SK-N-SH (cell line): ENCODE measurements around the gene MAP2. TPM values are rescaled to one million over a fixed set of nuclear protein-coding genes. Genes with fewer than 3 reads are reported as not detected.

Experiments used
- CTCF ChIA-PET: fragments of 300-600, 350-600 bp; formaldehyde crosslinking; extraction: SDS; loops from one replicate; lab custom pipeline; 2021; lab: Yijun Ruan, JAX
- POLR2A ChIA-PET: fragments of 350-600 bp; sonication (Branson Sonifier 250); formaldehyde crosslinking; extraction: SDS; loops from one replicate; lab custom pipeline; 2020; ENCODE audit warnings: antibody characterized with exemption, inconsistent platforms; lab: Yijun Ruan, JAX
- DNase-seq: peaks from one replicate; pipeline ENCODE4 v3.0.0; 2012
- H2AFZ ChIP-seq: fragments of 200-600 bp; sonication (generic); 2 replicates; pipeline ENCODE4 v1.8.1; 2016; ENCODE audit warnings: antibody characterized with exemption, mild to moderate bottlenecking, low read depth
- H3F3A ChIP-seq: fragments of 200-600 bp; sonication (generic); replicated peaks from 2 replicates; pipeline ENCODE3; 2016; ENCODE audit warnings: antibody characterized with exemption, mild to moderate bottlenecking; ENCODE audit not compliant: insufficient read depth
- H3K27ac ChIP-seq, 2 experiments: fragments of 200-500 bp in 1 of 2; fragments of 200-600 bp in 1 of 2; sonication (Bioruptor generic) in 1 of 2; sonication (generic), shearing (Covaris generic) in 1 of 2; 2 replicates each; pipeline versions ENCODE4 v1.5.1 to v1.6.1; 2014 to 2016; ENCODE audit warnings: low read depth in 2 of 2, inconsistent platforms in 1 of 2, low read length in 1 of 2, mild to moderate bottlenecking in 1 of 2, mixed read lengths in 1 of 2
- H3K27me3 ChIP-seq: fragments of 200-600 bp; sonication (generic), shearing (Covaris generic); 2 replicates; pipeline ENCODE4 v1.6.1; 2016; ENCODE audit warnings: mixed run types; ENCODE audit not compliant: insufficient read depth
- H3K36me3 ChIP-seq, 2 experiments: fragments of 200-500 bp in 1 of 2; fragments of 200-600 bp in 1 of 2; sonication (Bioruptor generic) in 1 of 2; sonication (generic) in 1 of 2; replicated peaks in 1 of 2; 2 replicates each; pipeline versions ENCODE3 to v1.5.1; 2014 to 2016; ENCODE audit warnings: low read length in 1 of 2, mild to moderate bottlenecking in 1 of 2; ENCODE audit not compliant: insufficient read depth in 2 of 2, control insufficient read depth in 1 of 2
- H3K4me1 ChIP-seq, 2 experiments: fragments of 200-500 bp in 1 of 2; fragments of 200-600 bp in 1 of 2; sonication (Bioruptor generic) in 1 of 2; sonication (generic), shearing (Covaris generic) in 1 of 2; 2 replicates each; pipeline versions ENCODE4 v1.5.1 to v1.6.1; 2014 to 2016; ENCODE audit warnings: low read depth in 1 of 2, low read length in 1 of 2, mixed run types in 1 of 2; ENCODE audit not compliant: insufficient read depth in 2 of 2, control insufficient read depth in 1 of 2
- H3K4me2 ChIP-seq: fragments of 200-600 bp; sonication (generic), shearing (Covaris generic); 2 replicates; pipeline ENCODE4 v1.6.1; 2017; ENCODE audit warnings: mixed run types
- H3K4me3 ChIP-seq, 2 experiments: fragments of 200-500 bp in 1 of 2; fragments of 200-600 bp in 1 of 2; sonication (Bioruptor generic) in 1 of 2; sonication (generic), shearing (Covaris generic) in 1 of 2; 2 replicates each; pipeline versions ENCODE4 v1.5.1 to v1.8.1; 2014 to 2016; ENCODE audit warnings: low read depth in 2 of 2, inconsistent platforms in 1 of 2, low read length in 1 of 2, mild to moderate bottlenecking in 1 of 2, mixed read lengths in 1 of 2, moderate library complexity in 1 of 2
- H3K79me2 ChIP-seq: fragments of 200-600 bp; sonication (generic); 2 replicates; pipeline ENCODE4 v1.8.1; 2017; ENCODE audit warnings: mild to moderate bottlenecking; ENCODE audit not compliant: insufficient read depth
- H3K9ac ChIP-seq: fragments of 200-600 bp; sonication (generic); 2 replicates; pipeline ENCODE4 v1.6.1; 2017; ENCODE audit warnings: mixed run types
- H3K9me2 ChIP-seq: fragments of 200-600 bp; sonication (generic); 2 replicates; pipeline ENCODE4 v1.6.1; 2017; ENCODE audit warnings: mixed run types
- H3K9me3 ChIP-seq: fragments of 200-600 bp; sonication (generic); 2 replicates; pipeline ENCODE4 v1.6.1; 2017; ENCODE audit warnings: mixed run types, mild to moderate bottlenecking, moderate library complexity
- H4K20me1 ChIP-seq: fragments of 200-600 bp; sonication (generic); 2 replicates; pipeline ENCODE4 v1.6.1; 2017; ENCODE audit warnings: mild to moderate bottlenecking, mixed run types; ENCODE audit not compliant: insufficient read depth
- CHD2 ChIP-seq: fragments of 150-350 bp; IDR thresholded peaks from 2 replicates; pipeline ENCODE4 v1.6.1; 2018; ENCODE audit warnings: low read length; ENCODE audit not compliant: partially characterized antibody
- EP300 ChIP-seq, 2 experiments: IDR thresholded peaks; 2 replicates each; pipeline versions ENCODE4 v1.4.0 to v1.6.1; 2012; ENCODE audit warnings: borderline replicate concordance in 1 of 2, low read depth in 1 of 2, low read length in 1 of 2
- EZH2phosphoT487 ChIP-seq: fragments of 200-600 bp; sonication (generic); IDR thresholded peaks from 2 replicates; pipeline ENCODE4 v1.6.1; 2017; ENCODE audit warnings: low read depth, mixed run types, mild to moderate bottlenecking, antibody characterized with exemption, moderate library complexity, borderline replicate concordance
- FOSL2 ChIP-seq: IDR thresholded peaks from 2 replicates; pipeline ENCODE4 v1.4.0; 2012; ENCODE audit warnings: low read depth, mild to moderate bottlenecking, moderate library complexity, borderline replicate concordance
- FOXM1 ChIP-seq: IDR thresholded peaks from 2 replicates; pipeline ENCODE4 v1.4.0; 2012; ENCODE audit warnings: low read depth, mild to moderate bottlenecking
- GATA2 ChIP-seq: sonication (generic); formaldehyde crosslinking; IDR thresholded peaks from 2 replicates; pipeline ENCODE4 v1.5.0; 2020; ENCODE audit warnings: mild to moderate bottlenecking, missing genetic modification reagents
- JUND ChIP-seq: IDR thresholded peaks from 2 replicates; pipeline ENCODE4 v1.4.0; 2012
- MEF2A ChIP-seq: IDR thresholded peaks from 2 replicates; pipeline ENCODE4 v1.4.0; 2012; ENCODE audit warnings: low read depth, borderline replicate concordance
- NFIC ChIP-seq: IDR thresholded peaks from 2 replicates; pipeline ENCODE4 v1.4.0; 2012; ENCODE audit warnings: borderline replicate concordance
- NRF1 ChIP-seq: IDR thresholded peaks from 2 replicates; pipeline ENCODE4 v1.6.1; 2012; ENCODE audit warnings: low read depth, mild to moderate bottlenecking, low read length
- POLR2AphosphoS5 ChIP-seq: IDR thresholded peaks from 2 replicates; pipeline ENCODE4 v1.6.1; 2012; ENCODE audit warnings: low read depth, low read length
- RAD21 ChIP-seq: IDR thresholded peaks from 2 replicates; pipeline ENCODE4 v1.6.1; 2012; ENCODE audit warnings: mild to moderate bottlenecking, low read length
- RCOR1 ChIP-seq: fragments of 150-350 bp; IDR thresholded peaks from 2 replicates; pipeline ENCODE4 v1.6.1; 2017; ENCODE audit warnings: antibody characterized with exemption, low read length
- RXRA ChIP-seq: IDR thresholded peaks from 2 replicates; pipeline ENCODE4 v1.4.0; 2012; ENCODE audit warnings: low read depth, mild to moderate bottlenecking, borderline replicate concordance
- SIN3A ChIP-seq: IDR thresholded peaks from 2 replicates; pipeline ENCODE4 v1.6.1; 2012; ENCODE audit warnings: low read depth, mild to moderate bottlenecking, low read length, moderate library complexity, borderline replicate concordance
- SMC3 ChIP-seq: IDR thresholded peaks from 2 replicates; pipeline ENCODE4 v1.6.1; 2012; ENCODE audit warnings: low read depth, low read length, improper control_type of control experiment
- USF2 ChIP-seq: fragments of 150-350 bp; IDR thresholded peaks from 2 replicates; pipeline ENCODE4 v1.6.1; 2017; ENCODE audit warnings: antibody characterized with exemption, low read length, low read depth, borderline replicate concordance
- WGBS: methylation state at CpG from one replicate; pipeline ENCODE4 v1.1.6; 2017; ENCODE audit warnings: low lambda C conversion rate; 5-methylcytosine and 5-hydroxymethylcytosine counted together
- polyA plus RNA-seq, 3 experiments: library from polyadenylated mRNA; depleted of rRNA; stranded (reverse); fragments of >200 nt; gene quantifications; 2 replicates each; pipeline ENCODE4 v1.2.3, GENCODE V29; 2012
- TF ChIP-seq, protein P1 (sequence below): IDR thresholded peaks from 2 replicates; pipeline ENCODE4; 2012
- TF ChIP-seq, protein P2 (sequence below): fragments of 200-600 bp; sonication (generic); IDR thresholded peaks from 2 replicates; pipeline ENCODE4 v1.6.1; 2017; ENCODE audit warnings: antibody characterized with exemption, mild to moderate bottlenecking, moderate library complexity
- TF ChIP-seq, protein P3 (sequence below): fragments of 150-350 bp; IDR thresholded peaks from 2 replicates; pipeline ENCODE4 v1.6.1; 2016; ENCODE audit warnings: mild to moderate bottlenecking, low read depth, low read length

The MAP2 gene
- polyA plus RNA-seq, 1 of the 3 experiments (the other 2 are of a cell fraction), result 7.8 TPM

DNA sequence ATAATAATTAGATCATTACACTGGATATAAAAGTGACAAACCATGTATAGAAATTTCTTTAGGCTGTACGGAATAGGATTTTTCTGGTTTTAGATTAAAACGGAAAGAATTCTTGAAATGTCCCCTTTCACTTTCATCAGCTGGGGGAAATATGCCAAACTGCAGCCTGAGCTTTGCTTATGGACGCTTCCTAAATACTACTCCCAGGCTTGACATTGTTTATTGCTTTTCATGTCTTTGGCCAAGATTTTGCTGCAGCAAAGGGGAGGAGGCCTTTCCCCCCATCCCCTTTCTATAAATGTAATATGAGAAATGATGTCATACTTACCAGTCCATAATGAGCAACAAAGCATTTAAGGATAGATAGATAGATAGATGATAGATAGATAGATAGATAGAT, 158.4 kb downstream of the MAP2 start:
- Histone ChIP-seq H3F3A (no peaks in the 10 kb centered on the region), H3K4me3 (no peak overlapping the region), H3K27me3 (no peaks in the 10 kb centered on the region), H4K20me1 (no peaks in the 10 kb centered on the region)
- 80% methylated on average over 3 of the region's 3 CpGs for WGBS
- TF ChIP-seq RAD21, result no peak
- TF ChIP-seq, protein P1, sequence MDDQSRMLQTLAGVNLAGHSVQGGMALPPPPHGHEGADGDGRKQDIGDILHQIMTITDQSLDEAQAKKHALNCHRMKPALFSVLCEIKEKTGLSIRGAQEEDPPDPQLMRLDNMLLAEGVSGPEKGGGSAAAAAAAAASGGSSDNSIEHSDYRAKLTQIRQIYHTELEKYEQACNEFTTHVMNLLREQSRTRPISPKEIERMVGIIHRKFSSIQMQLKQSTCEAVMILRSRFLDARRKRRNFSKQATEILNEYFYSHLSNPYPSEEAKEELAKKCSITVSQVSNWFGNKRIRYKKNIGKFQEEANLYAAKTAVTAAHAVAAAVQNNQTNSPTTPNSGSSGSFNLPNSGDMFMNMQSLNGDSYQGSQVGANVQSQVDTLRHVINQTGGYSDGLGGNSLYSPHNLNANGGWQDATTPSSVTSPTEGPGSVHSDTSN, result no peak
- TF ChIP-seq NRF1, result no peak
- no peak for TF ChIP-seq RXRA
- TF ChIP-seq MEF2A, result no peak
- TF ChIP-seq, all 33 proteins: peak for 0
- H3K9me2 ChIP-seq, result no peaks in the 10 kb centered on the region
- no peak overlapping the region for H3K4me2 ChIP-seq
- peaks cover 0 to 2% of the 10 kb centered on the region in 2 experiments for H3K36me3 ChIP-seq
- CTCF ChIA-PET, result interaction anchor here (0.7 to 1.5 kb wide), 2 partner anchors 156 to 248 kb away, joined by 3 read pairs; no protein-coding TSS in a partner anchor
- H2AFZ ChIP-seq, result no peak overlapping the region
- H3K27ac ChIP-seq, result no peak overlapping the region
- no peak for DNase-seq
- POLR2A ChIA-PET, result no interaction called here
- no peaks in the 10 kb centered on the region for H3K9me3 ChIP-seq
- H3K4me1 ChIP-seq, result peaks cover 4 to 14% of the 10 kb centered on the region in 2 experiments; a peak in 3 of 4 replicates
- H3K9ac ChIP-seq, result no peak overlapping the region
- no peaks in the 10 kb centered on the region for H3K79me2 ChIP-seq

GRCh38 chr2:209584472-209584871, 160.6 kb downstream of the MAP2 start:
- Histone ChIP-seq H3K9ac (no peak overlapping the region), H3K4me1 (no peaks in the 10 kb centered on the region; a peak in 1 of 4 replicates), H3K79me2 (no peaks in the 10 kb centered on the region), H3K4me2 (no peak overlapping the region), H3K9me3 (no peaks in the 10 kb centered on the region), H2AFZ (no peak overlapping the region), H3K27me3 (no peaks in the 10 kb centered on the region), H3K27ac (no peak overlapping the region), H3K36me3 (peaks cover 0 to 2% of the 10 kb centered on the region in 2 experiments), H3F3A (no peaks in the 10 kb centered on the region), H3K4me3 (no peak overlapping the region), H4K20me1 (no peaks in the 10 kb centered on the region), H3K9me2 (no peaks in the 10 kb centered on the region)
- no peak for DNase-seq
- CTCF ChIA-PET, result interaction anchor here (0.7 to 2.0 kb wide), 3 partner anchors 161 to 542 kb away, joined by 3 to 8 read pairs (median 3); partner anchors contain the start of gene MAP2
- TF ChIP-seq RXRA (no peak), FOXM1 (no peak), EP300 (IDR thresholded peaks at IDR 0.05; ENCODE audit: borderline replicate concordance in 1 of 2, low read depth in 1 of 2, low read length in 1 of 2) (no peak), FOSL2 (no peak), RCOR1 (no peak), POLR2AphosphoS5 (no peak), EZH2phosphoT487 (no peak), SIN3A (no peak), MEF2A (no peak), GATA2 (CRISPR knock-in tag) (no peak), SMC3 (no peak), CHD2 (no peak), NRF1 (no peak), USF2 (no peak), JUND (no peak), NFIC (no peak)
- TF ChIP-seq, protein P1, result no peak
- TF ChIP-seq, protein P2, sequence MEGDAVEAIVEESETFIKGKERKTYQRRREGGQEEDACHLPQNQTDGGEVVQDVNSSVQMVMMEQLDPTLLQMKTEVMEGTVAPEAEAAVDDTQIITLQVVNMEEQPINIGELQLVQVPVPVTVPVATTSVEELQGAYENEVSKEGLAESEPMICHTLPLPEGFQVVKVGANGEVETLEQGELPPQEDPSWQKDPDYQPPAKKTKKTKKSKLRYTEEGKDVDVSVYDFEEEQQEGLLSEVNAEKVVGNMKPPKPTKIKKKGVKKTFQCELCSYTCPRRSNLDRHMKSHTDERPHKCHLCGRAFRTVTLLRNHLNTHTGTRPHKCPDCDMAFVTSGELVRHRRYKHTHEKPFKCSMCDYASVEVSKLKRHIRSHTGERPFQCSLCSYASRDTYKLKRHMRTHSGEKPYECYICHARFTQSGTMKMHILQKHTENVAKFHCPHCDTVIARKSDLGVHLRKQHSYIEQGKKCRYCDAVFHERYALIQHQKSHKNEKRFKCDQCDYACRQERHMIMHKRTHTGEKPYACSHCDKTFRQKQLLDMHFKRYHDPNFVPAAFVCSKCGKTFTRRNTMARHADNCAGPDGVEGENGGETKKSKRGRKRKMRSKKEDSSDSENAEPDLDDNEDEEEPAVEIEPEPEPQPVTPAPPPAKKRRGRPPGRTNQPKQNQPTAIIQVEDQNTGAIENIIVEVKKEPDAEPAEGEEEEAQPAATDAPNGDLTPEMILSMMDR, result no peak
- TF ChIP-seq, protein P3, sequence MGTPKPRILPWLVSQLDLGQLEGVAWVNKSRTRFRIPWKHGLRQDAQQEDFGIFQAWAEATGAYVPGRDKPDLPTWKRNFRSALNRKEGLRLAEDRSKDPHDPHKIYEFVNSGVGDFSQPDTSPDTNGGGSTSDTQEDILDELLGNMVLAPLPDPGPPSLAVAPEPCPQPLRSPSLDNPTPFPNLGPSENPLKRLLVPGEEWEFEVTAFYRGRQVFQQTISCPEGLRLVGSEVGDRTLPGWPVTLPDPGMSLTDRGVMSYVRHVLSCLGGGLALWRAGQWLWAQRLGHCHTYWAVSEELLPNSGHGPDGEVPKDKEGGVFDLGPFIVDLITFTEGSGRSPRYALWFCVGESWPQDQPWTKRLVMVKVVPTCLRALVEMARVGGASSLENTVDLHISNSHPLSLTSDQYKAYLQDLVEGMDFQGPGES, result no peak
- POLR2A ChIA-PET, result interaction anchor here (0.5 kb wide), 1 partner anchor 79 kb away, joined by 3 read pairs; no protein-coding TSS in a partner anchor
